ENCODE data around the gene UPK3A. TPM values are rescaled to one million over a fixed set of nuclear protein-coding genes. Genes with fewer than 3 reads are reported as not detected.

UPK3A gene
- total and polyA plus RNA-seq, 2 experiments from 2014 or later, result 0.47 TPM; not detected in 1

- peaks cover 20% of the 10 kb centered on the region for H3K36me3 Mint-ChIP-seq (ENCODE audit: low read depth)
- no peak for DNase-seq (ENCODE audit: low spot score)
Observed at GRCh38 chr22:45343143-45343542, 58.4 kb downstream of the UPK3A start.

More at GRCh38 chr22:45343143-45343542, 58.4 kb downstream of the UPK3A start:
- Histone ChIP-seq H3K4me1 (ENCODE audit: insufficient read depth) (no peaks in the 10 kb centered on the region), H3K27me3 (ENCODE audit: insufficient read depth) (no peaks in the 10 kb centered on the region), H2AFZ (no peak overlapping the region), H3K36me3 (ENCODE audit: insufficient read depth) (0 out of 2 replicates have a peak, but pooled peaks cover 15% of the 10 kb centered on the region), H4K20me1 (replicated peaks; ENCODE audit: insufficient read depth) (no peaks in the 10 kb centered on the region), H3K27ac (ENCODE audit: low read depth) (no peak overlapping the region), H3K4me3 (no peak overlapping the region), H3F3A (replicated peaks; ENCODE audit: low read depth) (no peaks in the 10 kb centered on the region), H3K9me2 (ENCODE audit: insufficient read depth) (no peaks in the 10 kb centered on the region; the same call in 1 of the 2 replicates), H3K79me2 (replicated peaks; ENCODE audit: insufficient read depth) (no peaks in the 10 kb centered on the region), H3K4me2 (no peak overlapping the region)
- H3K4me1 Mint-ChIP-seq, result no peaks in the 10 kb centered on the region
- H3K9me3 Mint-ChIP-seq, result no peaks in the 10 kb centered on the region
- H3K27ac Mint-ChIP-seq, result no peak overlapping the region
- no peak for ATAC-seq
- no peak overlapping the region for H3K4me3 Mint-ChIP-seq
- TF ChIP-seq JUNB (IDR thresholded peaks at IDR 0.05; ENCODE audit: unreplicated experiment) (no peak), ZNF114 (CRISPR knock-in tag; IDR thresholded peaks at IDR 0.05) (no peak), NANOG (IDR thresholded peaks at IDR 0.05; ENCODE audit: borderline replicate concordance) (no peak), CTCF (conservative IDR thresholded peaks at IDR 0.05; ENCODE audit: low read depth in 2 of 2) (no peak), ZNF462 (CRISPR knock-in tag; IDR thresholded peaks at IDR 0.05) (no peak), EZH2phosphoT487 (IDR thresholded peaks at IDR 0.05; ENCODE audit: unreplicated experiment) (no peak), REST (IDR thresholded peaks at IDR 0.05; ENCODE audit: unreplicated experiment) (no peak), CREB1 (CRISPR knock-in tag; IDR thresholded peaks at IDR 0.05; ENCODE audit: low read depth) (no peak), EZH2 (IDR thresholded peaks at IDR 0.05; ENCODE audit: low read depth, unreplicated experiment) (no peak), STAT1 (IDR thresholded peaks at IDR 0.05; ENCODE audit: unreplicated experiment) (no peak)
- no peaks in the 10 kb centered on the region for H3K27me3 Mint-ChIP-seq (ENCODE audit: insufficient read depth, low read depth, poor library complexity)

Measured in GM23338 (cell line).